GM20000 (cell line): ENCODE results near the gene ZNF484.
"Not testable (repeated sequence)": the region's sequence is repeated elsewhere in the genome, so short reads cannot be mapped to it uniquely, and the experiment has no call there.

Experiments
- DNase-seq: peaks from one replicate; pipeline ENCODE4 v3.0.0; 2012; ENCODE audit warnings: low spot score
- CTCF ChIP-seq: IDR thresholded peaks from 2 replicates; pipeline ENCODE4 v1.5.1; 2012; ENCODE audit warnings: mild to moderate bottlenecking, control low read depth; ENCODE audit errors: extremely low read depth, missing control alignments

ZNF484 gene

GRCh38 chr9:92807031-92807756 lies 70.6 kb downstream of the ZNF484 start:
- DNase-seq, result no peak
- TF ChIP-seq CTCF, result no peak

- no peak for DNase-seq
- TF ChIP-seq CTCF, result no peak
Observed at GRCh38 chr9:92804727-92805126, 73.1 kb downstream of the ZNF484 start.

- DNase-seq, result no peak
- TF ChIP-seq CTCF, result no peak
Observed at GRCh38 chr9:92798358-92798757, 79.5 kb downstream of the ZNF484 start.

GRCh38 chr9:92796337-92796804 lies 81.5 kb downstream of the ZNF484 start:
- DNase-seq, result not testable (repeated sequence)

- TF ChIP-seq CTCF, result no peak
- DNase-seq, result no peak
Observed at GRCh38 chr9:92795598-92796336, 82.1 kb downstream of the ZNF484 start.
